SU-DHL-6 (cell line): ENCODE data around the gene RCOR2.

Source experiments
- EZH2phosphoT487 ChIP-seq: fragments of 200-600 bp; sonication (generic), shearing (Covaris generic); conservative IDR thresholded peaks from 2 replicates; pipeline ENCODE4 v1.6.1; 2018; ENCODE audit warnings: mild to moderate bottlenecking, antibody characterized with exemption, low read length, moderate library complexity, mixed read lengths
- TF ChIP-seq, protein P1 (sequence below): fragments of 200-600 bp; sonication (generic); IDR thresholded peaks from one replicate; pipeline ENCODE4 v1.5.1; 2017; ENCODE audit warnings: antibody characterized with exemption, mild to moderate bottlenecking, low read length, moderate library complexity; ENCODE audit not compliant: insufficient read depth, poor library complexity, severe bottlenecking

- TF ChIP-seq, protein P1, sequence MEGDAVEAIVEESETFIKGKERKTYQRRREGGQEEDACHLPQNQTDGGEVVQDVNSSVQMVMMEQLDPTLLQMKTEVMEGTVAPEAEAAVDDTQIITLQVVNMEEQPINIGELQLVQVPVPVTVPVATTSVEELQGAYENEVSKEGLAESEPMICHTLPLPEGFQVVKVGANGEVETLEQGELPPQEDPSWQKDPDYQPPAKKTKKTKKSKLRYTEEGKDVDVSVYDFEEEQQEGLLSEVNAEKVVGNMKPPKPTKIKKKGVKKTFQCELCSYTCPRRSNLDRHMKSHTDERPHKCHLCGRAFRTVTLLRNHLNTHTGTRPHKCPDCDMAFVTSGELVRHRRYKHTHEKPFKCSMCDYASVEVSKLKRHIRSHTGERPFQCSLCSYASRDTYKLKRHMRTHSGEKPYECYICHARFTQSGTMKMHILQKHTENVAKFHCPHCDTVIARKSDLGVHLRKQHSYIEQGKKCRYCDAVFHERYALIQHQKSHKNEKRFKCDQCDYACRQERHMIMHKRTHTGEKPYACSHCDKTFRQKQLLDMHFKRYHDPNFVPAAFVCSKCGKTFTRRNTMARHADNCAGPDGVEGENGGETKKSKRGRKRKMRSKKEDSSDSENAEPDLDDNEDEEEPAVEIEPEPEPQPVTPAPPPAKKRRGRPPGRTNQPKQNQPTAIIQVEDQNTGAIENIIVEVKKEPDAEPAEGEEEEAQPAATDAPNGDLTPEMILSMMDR = no peak
- TF ChIP-seq EZH2phosphoT487 = no peak
These were observed 20.9 kb downstream of the RCOR2 start for GRCh38 chr11:63896071-63896470.
